Measurements from ENCODE around the gene ADAMTS12. TPM values are rescaled to one million over a fixed set of nuclear protein-coding genes. Genes with fewer than 3 reads are reported as not detected.

Gene ADAMTS12
- total RNA-seq, 1 donor from 2014 or later = 32.1 TPM

DNA sequence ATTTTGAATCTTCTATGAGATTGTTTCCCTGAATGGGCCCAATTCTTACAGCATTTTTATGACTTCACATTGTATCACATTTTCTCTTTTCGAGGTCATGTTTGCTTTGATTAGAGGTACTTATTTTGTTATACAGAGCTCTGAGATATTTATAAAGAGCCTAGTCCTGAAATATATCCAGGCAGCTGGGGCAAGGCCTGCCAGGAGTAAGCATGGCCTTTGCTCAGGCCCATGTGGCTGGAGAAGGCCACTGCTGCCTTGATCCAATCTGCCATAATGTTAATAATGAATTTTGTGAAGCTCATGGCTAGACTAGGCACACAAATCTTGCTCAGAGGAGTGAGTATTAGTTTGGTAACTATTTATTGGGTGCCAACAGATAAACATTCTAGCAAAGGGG is 355.0 kb downstream of the ADAMTS12 start:
- H3K27me3 Mint-ChIP-seq = no peaks in the 10 kb centered on the region
- no peak overlapping the region for H3K4me3 Mint-ChIP-seq
- no peaks in the 10 kb centered on the region for H3K4me1 Mint-ChIP-seq (ENCODE audit: unreplicated experiment)
- peaks cover 5% of the 10 kb centered on the region for H3K36me3 Mint-ChIP-seq
- no peak for DNase-seq (ENCODE audit: extremely low spot score, unreplicated experiment)
- TF ChIP-seq, protein P1, sequence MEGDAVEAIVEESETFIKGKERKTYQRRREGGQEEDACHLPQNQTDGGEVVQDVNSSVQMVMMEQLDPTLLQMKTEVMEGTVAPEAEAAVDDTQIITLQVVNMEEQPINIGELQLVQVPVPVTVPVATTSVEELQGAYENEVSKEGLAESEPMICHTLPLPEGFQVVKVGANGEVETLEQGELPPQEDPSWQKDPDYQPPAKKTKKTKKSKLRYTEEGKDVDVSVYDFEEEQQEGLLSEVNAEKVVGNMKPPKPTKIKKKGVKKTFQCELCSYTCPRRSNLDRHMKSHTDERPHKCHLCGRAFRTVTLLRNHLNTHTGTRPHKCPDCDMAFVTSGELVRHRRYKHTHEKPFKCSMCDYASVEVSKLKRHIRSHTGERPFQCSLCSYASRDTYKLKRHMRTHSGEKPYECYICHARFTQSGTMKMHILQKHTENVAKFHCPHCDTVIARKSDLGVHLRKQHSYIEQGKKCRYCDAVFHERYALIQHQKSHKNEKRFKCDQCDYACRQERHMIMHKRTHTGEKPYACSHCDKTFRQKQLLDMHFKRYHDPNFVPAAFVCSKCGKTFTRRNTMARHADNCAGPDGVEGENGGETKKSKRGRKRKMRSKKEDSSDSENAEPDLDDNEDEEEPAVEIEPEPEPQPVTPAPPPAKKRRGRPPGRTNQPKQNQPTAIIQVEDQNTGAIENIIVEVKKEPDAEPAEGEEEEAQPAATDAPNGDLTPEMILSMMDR (conservative IDR thresholded peaks at IDR 0.05) = no peak
- no peak overlapping the region for H3K27ac Mint-ChIP-seq
- H3K9me3 Mint-ChIP-seq = no peaks in the 10 kb centered on the region

DNA sequence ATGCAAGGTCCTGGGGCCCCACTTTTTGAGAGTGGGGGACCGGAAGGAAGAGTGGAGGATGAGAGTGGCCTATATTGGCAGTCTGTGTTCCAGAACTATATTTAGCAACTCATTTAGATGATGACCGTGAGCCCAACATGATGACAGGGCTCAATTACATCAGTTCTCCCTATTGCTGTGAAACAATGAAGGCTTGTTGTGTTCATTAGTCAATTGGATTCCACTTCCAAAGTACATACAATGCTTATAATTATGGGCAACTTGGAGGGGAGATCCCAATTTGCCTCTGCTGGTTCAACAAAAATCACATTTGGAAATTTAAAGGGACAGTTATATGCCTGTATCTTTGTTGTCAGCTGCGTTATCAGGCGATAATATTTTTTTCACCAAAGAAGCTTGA is 360.0 kb downstream of the ADAMTS12 start:
- H3K4me1 Mint-ChIP-seq (ENCODE audit: unreplicated experiment) = peaks cover 4% of the 10 kb centered on the region
- H3K9me3 Mint-ChIP-seq = no peaks in the 10 kb centered on the region
- no peak for DNase-seq (ENCODE audit: extremely low spot score, unreplicated experiment)
- no peaks in the 10 kb centered on the region for H3K27me3 Mint-ChIP-seq
- H3K27ac Mint-ChIP-seq = no peak overlapping the region
- no peak overlapping the region for H3K4me3 Mint-ChIP-seq
- TF ChIP-seq, protein P1 (conservative IDR thresholded peaks at IDR 0.05) = no peak
- H3K36me3 Mint-ChIP-seq = peaks cover 17% of the 10 kb centered on the region

DNA sequence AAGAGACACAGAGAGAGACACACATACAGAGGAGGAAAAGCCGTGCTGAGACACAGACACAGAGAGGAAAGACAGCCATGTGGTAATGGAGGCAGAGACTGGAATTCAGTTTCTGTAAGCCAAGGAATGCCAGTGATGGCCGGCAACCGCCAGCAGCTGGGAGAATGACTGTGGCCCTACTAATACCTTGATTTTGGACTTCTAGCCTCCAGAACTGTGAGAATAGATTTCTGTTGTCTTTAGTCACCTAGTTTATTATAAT is 360.8 kb downstream of the ADAMTS12 start:
- Mint-ChIP-seq H3K27me3 (no peaks in the 10 kb centered on the region), H3K27ac (no peak overlapping the region), H3K4me1 (ENCODE audit: unreplicated experiment) (peaks cover 8% of the 10 kb centered on the region), H3K36me3 (peaks cover 19% of the 10 kb centered on the region), H3K9me3 (no peaks in the 10 kb centered on the region), H3K4me3 (no peak overlapping the region)
- DNase-seq (ENCODE audit: extremely low spot score, unreplicated experiment) = no peak
- TF ChIP-seq, protein P1 (conservative IDR thresholded peaks at IDR 0.05) = no peak

DNA sequence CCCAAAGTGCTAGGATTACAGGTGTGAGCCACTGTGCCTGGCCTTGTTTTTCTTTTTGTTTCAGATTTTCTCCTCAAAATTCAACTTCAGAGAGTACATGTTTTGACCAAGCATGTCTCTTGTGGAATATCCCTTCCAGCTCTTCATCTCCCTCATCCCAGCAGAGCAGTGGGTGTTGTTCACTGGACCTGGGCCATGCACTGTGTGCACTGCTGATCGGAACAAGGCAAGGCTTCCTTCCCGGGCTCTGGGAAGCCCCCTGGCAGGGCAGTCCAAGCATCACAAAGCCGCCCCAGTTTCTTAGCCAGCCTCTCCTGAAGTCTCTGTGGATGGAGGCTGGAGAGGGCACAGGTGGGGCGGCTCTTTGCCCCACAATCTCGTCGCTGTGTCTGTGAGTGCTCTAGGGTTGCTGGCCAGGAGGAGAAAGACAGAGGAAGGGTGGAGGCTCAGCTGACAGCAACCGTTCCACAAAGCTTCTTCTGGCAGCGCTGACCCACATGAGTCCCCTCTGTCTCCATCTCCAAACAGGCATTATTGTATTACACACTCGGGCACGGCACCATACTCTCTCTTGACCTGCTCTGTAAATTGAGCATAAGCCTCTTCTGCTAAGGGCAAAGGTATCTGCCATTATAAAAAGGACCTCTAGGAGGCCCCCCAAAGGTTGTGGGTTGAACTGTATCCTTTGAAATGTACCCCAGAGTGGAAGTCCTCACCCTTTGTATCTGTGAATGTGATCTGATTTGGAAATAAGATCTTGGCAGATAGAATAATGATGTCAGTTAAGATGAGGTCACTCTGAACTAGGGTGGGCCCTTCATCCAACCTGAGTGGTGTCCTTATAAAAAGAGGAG is 361.4 kb downstream of the ADAMTS12 start:
- no peak for DNase-seq (ENCODE audit: extremely low spot score, unreplicated experiment)
- Mint-ChIP-seq H3K27me3 (no peaks in the 10 kb centered on the region), H3K4me1 (ENCODE audit: unreplicated experiment) (peaks cover 8% of the 10 kb centered on the region), H3K4me3 (no peak overlapping the region), H3K36me3 (peaks cover 20% of the 10 kb centered on the region), H3K9me3 (no peaks in the 10 kb centered on the region), H3K27ac (no peak overlapping the region)
- TF ChIP-seq, protein P1 (conservative IDR thresholded peaks at IDR 0.05) = no peak

DNA sequence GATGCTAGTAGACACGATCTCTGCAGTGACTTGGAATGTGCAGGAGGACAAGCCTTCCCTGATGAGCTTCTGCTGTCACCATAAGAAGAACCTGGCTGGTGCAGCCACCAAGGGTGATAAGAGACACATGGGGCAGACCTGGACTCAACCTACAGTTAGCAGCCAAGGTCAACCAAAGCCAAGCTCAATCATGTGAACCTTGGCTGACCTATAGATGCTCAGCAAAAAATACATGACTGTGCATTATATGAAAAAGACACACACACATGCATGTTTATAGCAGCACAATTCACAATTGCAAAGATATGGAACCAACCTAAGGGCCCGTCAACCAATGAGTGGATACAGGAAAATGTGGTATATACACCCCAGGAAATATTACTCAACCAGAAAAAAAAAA is 364.1 kb downstream of the ADAMTS12 start:
- H3K4me1 Mint-ChIP-seq (ENCODE audit: unreplicated experiment) = peaks cover 20% of the 10 kb centered on the region
- no peak overlapping the region for H3K4me3 Mint-ChIP-seq
- H3K27me3 Mint-ChIP-seq = no peaks in the 10 kb centered on the region
- no peaks in the 10 kb centered on the region for H3K9me3 Mint-ChIP-seq
- H3K36me3 Mint-ChIP-seq = peaks cover 22% of the 10 kb centered on the region
- TF ChIP-seq, protein P1 (conservative IDR thresholded peaks at IDR 0.05) = no peak
- H3K27ac Mint-ChIP-seq = no peak overlapping the region
- DNase-seq (ENCODE audit: extremely low spot score, unreplicated experiment) = no peak

All from type B pancreatic cell (in vitro differentiated cells).